Measurements from ENCODE around the gene SOX13.

The SOX13 gene

GRCh38 chr1:204107892-204108291, 35.0 kb downstream of the SOX13 start:
- DNase-seq (ENCODE audit: low read depth in 2 of 2), result no peak

- no peak for DNase-seq (ENCODE audit: low read depth in 2 of 2)
Observed at GRCh38 chr1:204108312-204109141, 35.6 kb downstream of the SOX13 start.

- no peak for DNase-seq (ENCODE audit: low read depth in 2 of 2)
Observed at GRCh38 chr1:204110894-204111633, 38.1 kb downstream of the SOX13 start.

GRCh38 chr1:204112876-204113730, 40.2 kb downstream of the SOX13 start:
- DNase-seq (ENCODE audit: low read depth in 2 of 2), result no peak

GRCh38 chr1:204113896-204114295, 41.0 kb downstream of the SOX13 start:
- DNase-seq (ENCODE audit: low read depth in 2 of 2), result no peak

GRCh38 chr1:204114606-204115005, 41.7 kb downstream of the SOX13 start:
- DNase-seq (ENCODE audit: low read depth in 2 of 2), result no peak

- DNase-seq (ENCODE audit: low read depth in 2 of 2), result no peak
Observed at GRCh38 chr1:204115116-204115515, 42.2 kb downstream of the SOX13 start.

- no peak for DNase-seq (ENCODE audit: low read depth in 2 of 2)
Observed at GRCh38 chr1:204116539-204116938, 43.6 kb downstream of the SOX13 start.

GRCh38 chr1:204121840-204122555, 49.1 kb downstream of the SOX13 start:
- no peak for DNase-seq (ENCODE audit: low read depth in 2 of 2)

GRCh38 chr1:204123376-204123775, 50.5 kb downstream of the SOX13 start:
- DNase-seq (ENCODE audit: low read depth in 2 of 2), result no peak

GRCh38 chr1:204124639-204125038, 51.7 kb downstream of the SOX13 start:
- no peak for DNase-seq (ENCODE audit: low read depth in 2 of 2)

GRCh38 chr1:204125759-204126351, 52.9 kb downstream of the SOX13 start:
- DNase-seq (ENCODE audit: low read depth in 2 of 2), result no peak

GRCh38 chr1:204126386-204126785, 53.5 kb downstream of the SOX13 start:
- DNase-seq (ENCODE audit: low read depth in 2 of 2), result no peak

GRCh38 chr1:204126956-204127355, 54.0 kb downstream of the SOX13 start:
- DNase-seq (ENCODE audit: low read depth in 2 of 2), result no peak

GRCh38 chr1:204127597-204128242, 54.8 kb downstream of the SOX13 start:
- no peak for DNase-seq (ENCODE audit: low read depth in 2 of 2)

GRCh38 chr1:204128464-204128963, 55.6 kb downstream of the SOX13 start:
- DNase-seq (ENCODE audit: low read depth in 2 of 2), result no peak

GRCh38 chr1:204128964-204129896, 56.3 kb downstream of the SOX13 start:
- peak; percentile 15 to 43 for DNase-seq (ENCODE audit: low read depth in 2 of 2)

GRCh38 chr1:204130178-204130577, 57.3 kb downstream of the SOX13 start:
- DNase-seq (ENCODE audit: low read depth in 2 of 2), result no peak
